ENCODE results near the gene ATP6V0C. TPM values are rescaled to one million over a fixed set of nuclear protein-coding genes. Genes with fewer than 3 reads are reported as not detected.
A peak's percentile ranks its signal among the peaks of the same experiment; 100 is the strongest.
"Not testable (repeated sequence)": the region's sequence is repeated elsewhere in the genome, so short reads cannot be mapped to it uniquely, and the experiment has no call there.

The ATP6V0C gene
- total RNA-seq, 2 donors from 2014 or later = 114 to 164 TPM

DNA sequence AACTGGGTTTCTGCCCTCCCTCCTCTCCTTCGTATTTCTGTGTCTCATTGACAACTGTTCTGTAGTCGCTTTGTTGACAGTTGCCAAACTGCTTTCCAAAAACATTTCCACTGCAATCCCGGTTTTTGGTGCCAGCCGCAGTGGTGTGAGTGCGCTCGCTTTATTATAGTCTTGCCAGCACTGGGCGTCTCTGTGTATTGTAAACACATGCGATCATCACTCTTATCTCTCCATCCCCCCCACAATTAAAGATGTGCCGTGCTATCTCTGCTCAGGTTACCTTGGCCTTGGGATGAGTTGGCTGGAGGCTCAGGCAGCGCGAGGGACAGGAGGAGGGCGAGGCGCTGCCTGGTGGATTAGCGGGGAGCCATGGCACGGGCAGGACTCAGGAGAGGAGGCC is 43.4 kb downstream of the ATP6V0C start:
- intact Hi-C loops (cut with DNase I); H3K36me3 ChIP-seq; H3K27ac ChIP-seq; H3K27me3 ChIP-seq (replicated peaks; ENCODE audit: insufficient read depth); DNase-seq (ENCODE audit: low spot score); H3K4me3 ChIP-seq; H3K4me1 ChIP-seq (replicated peaks); H3K9me3 ChIP-seq: not testable (repeated sequence)
- no CpG with 5 or more reads among the region's 15 CpGs for WGBS

DNA sequence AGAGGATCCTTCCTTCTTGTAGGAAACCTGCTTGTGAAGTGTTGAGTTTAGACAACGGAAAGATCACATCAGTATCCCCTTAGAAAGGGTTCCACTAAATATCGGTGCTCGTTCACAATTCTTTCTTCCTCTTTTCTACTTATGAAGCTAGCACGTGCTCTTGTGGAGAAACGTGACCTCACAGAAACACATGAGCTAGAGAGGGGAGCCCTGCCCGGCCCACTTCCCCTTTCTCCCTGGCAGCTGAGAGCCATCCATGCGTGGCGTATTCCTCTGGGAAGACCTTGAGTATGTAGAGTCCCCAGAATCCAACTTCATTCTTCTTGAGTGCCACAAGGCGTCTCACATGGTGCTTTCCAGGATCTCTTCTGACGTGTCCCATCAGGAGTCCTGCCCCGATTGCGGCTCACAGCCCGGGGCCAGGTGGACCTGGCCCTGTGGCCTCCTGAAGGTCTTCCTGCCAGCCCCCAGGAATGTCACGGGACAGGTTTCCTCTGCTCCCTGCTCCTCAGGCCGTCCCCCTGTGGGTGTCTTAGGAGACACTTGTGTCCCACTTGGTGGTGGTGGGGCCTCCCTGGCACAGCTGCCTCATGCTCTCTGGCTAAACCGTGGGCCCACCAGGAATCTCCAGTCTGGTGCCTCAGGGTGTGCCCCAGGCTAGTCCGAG is 46.5 kb downstream of the ATP6V0C start:
- not testable (repeated sequence) for H3K9me3 ChIP-seq; DNase-seq (ENCODE audit: low spot score)

DNA sequence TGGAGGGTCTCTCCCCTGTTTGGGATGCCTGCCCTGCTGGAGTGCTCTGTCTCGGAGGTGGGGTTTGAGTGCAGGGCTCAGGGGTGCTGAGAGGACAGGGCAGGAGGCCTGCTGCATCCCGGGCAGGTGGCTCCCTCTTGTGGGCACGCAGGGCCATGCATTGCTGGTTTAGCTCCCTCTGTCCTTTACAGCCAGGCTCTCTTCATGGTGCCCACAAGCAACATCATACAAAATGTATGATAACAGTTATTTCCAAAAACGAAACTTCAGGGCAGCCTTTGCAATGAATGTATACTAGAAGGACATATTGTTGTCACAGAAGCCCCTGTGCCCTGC is 47.0 kb downstream of the ATP6V0C start:
- H3K9me3 ChIP-seq; H3K36me3 ChIP-seq; H3K27me3 ChIP-seq (replicated peaks; ENCODE audit: insufficient read depth); intact Hi-C loops (cut with DNase I); H3K4me3 ChIP-seq; H3K27ac ChIP-seq; H3K4me1 ChIP-seq (replicated peaks): not testable (repeated sequence)
- DNase-seq (ENCODE audit: low spot score) = peak; percentile 70
- WGBS = no CpG with 5 or more reads among the region's 4 CpGs

More for the DNA sequence above, 46.5 kb downstream of the ATP6V0C start:
- H3K27me3 ChIP-seq (replicated peaks; ENCODE audit: insufficient read depth); H3K4me1 ChIP-seq (replicated peaks); H3K36me3 ChIP-seq; intact Hi-C loops (cut with DNase I); H3K27ac ChIP-seq; H3K4me3 ChIP-seq: not testable (repeated sequence)
- 55% methylated on average over 6 of the region's 17 CpGs for WGBS

DNA sequence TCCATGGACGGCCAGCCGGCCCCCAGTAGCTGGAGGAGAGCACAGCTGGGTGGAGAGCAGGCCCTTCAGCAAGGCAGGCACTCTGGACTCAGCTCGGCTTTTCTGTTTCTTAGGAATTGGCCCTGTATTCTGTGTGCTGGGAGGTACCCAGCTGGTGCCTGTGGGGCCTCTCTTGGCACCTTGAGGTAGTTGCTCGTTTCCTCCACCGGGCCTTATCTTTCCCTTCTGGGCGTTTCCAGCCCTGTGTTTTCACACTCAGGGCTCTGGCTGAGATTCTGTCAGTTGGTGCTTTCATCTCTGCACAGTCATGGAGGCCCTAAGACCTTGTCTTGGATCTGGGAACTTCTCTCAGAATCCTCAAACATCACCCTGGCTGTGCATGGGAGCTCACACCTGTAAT is 53.8 kb downstream of the ATP6V0C start:
- H3K9me3 ChIP-seq; intact Hi-C loops (cut with DNase I); H3K36me3 ChIP-seq; H3K27me3 ChIP-seq (replicated peaks; ENCODE audit: insufficient read depth); H3K4me3 ChIP-seq; H3K4me1 ChIP-seq (replicated peaks); DNase-seq (ENCODE audit: low spot score); H3K27ac ChIP-seq: not testable (repeated sequence)
- WGBS = no CpG with 5 or more reads among the region's 6 CpGs

DNA sequence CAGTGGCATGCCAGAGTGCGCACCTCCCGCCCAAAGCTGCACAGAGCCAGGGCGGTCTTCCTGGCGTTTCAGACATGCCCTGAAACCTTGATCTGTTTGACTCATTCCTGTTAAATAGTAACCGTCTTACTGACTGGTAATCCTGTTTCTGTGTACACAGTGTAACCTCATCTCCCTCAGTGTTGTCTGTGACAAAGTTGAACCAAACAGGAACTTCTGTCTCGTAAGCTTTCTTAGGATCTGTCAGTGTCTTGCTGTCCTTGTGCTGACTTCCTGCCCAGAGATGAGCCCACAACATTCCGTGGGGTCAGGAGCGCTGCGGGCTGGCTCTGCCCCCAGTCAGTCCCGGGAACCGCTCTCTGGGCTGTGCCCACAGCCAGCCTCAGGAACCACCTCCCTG is 54.8 kb downstream of the ATP6V0C start:
- H3K27me3 ChIP-seq (replicated peaks; ENCODE audit: insufficient read depth); H3K4me3 ChIP-seq; H3K36me3 ChIP-seq; H3K4me1 ChIP-seq (replicated peaks); H3K9me3 ChIP-seq; H3K27ac ChIP-seq; intact Hi-C loops (cut with DNase I); DNase-seq (ENCODE audit: low spot score): not testable (repeated sequence)
- no CpG with 5 or more reads among the region's 11 CpGs for WGBS

MicroRNAs within 50 kb of the gene (microRNA counts, 767-probe panel; counts per million panel counts)
- 0 to 431 counts per million in 2 donors for microRNA hsa-miR-3178

Small RNA genes within 50 kb of the gene (microRNA-seq; reads per million reads assigned to microRNA genes)
- gene MIR3178 = not detected
- gene MIR6768 = not detected

Small RNA genes within 50 kb of the gene (small RNA-seq; reads per million reads assigned to genes)
- 0 reads per million in 2 donors for gene AC093525.1
- 0 to 0.19 reads per million in 2 donors for gene MIR3178
- 0 reads per million in 2 donors for gene MIR6768

Other genes starting within 250 kb of the ATP6V0C start
- 100 to 1,000 TPM; 163 to 241 TPM for gene RNPS1, start 245.8 kb upstream of the ATP6V0C start, total RNA-seq
- 10 to 100 TPM in 1 of 2 donors, 1 to 10 TPM in 1; 8.2 to 24.7 TPM for gene ABCA3, start 173.2 kb upstream of the ATP6V0C start, total RNA-seq
- gene CCNF, start 84.5 kb upstream of the ATP6V0C start, total RNA-seq = 1 to 10 TPM; 7.3 to 8.0 TPM
- 10 to 100 TPM in 1 of 2 donors, 1 to 10 TPM in 1; 3.0 to 12.1 TPM for gene TEDC2, start 53.8 kb upstream of the ATP6V0C start, total RNA-seq
- gene NTN3, start 42.7 kb upstream of the ATP6V0C start, total RNA-seq = 1 to 10 TPM in 1 of 2 donors, not detected in 1; 1.4 TPM
- gene TBC1D24, start 38.8 kb upstream of the ATP6V0C start, total RNA-seq = 10 to 100 TPM; 22.4 to 26.2 TPM
- 10 to 100 TPM; 41.4 to 78.1 TPM for gene AMDHD2, start 6.4 kb downstream of the ATP6V0C start, total RNA-seq
- 1 to 10 TPM; 1.3 to 8.1 TPM for gene CEMP1, start 17.5 kb downstream of the ATP6V0C start, total RNA-seq
- gene PDPK1, start 24.1 kb downstream of the ATP6V0C start, total RNA-seq = 10 to 100 TPM; 33.1 to 73.2 TPM
- 10 to 100 TPM; 24.1 to 55.0 TPM for gene KCTD5, start 168.6 kb downstream of the ATP6V0C start, total RNA-seq
- gene PRSS27, start 206.3 kb downstream of the ATP6V0C start, total RNA-seq = 1 to 10 TPM; 1.9 to 6.9 TPM
- gene SRRM2, start 238.7 kb downstream of the ATP6V0C start, total RNA-seq = 100 to 1,000 TPM; 287 to 714 TPM

Data from prostate gland (tissue), 2 donors.